Measurements from ENCODE around the gene NIT1. TPM values are rescaled to one million over a fixed set of nuclear protein-coding genes. Genes with fewer than 3 reads are reported as not detected.
"Not testable (repeated sequence)": the region's sequence is repeated elsewhere in the genome, so short reads cannot be mapped to it uniquely, and the experiment has no call there.

NIT1 gene
- polyA plus RNA-seq, 1 donor, result 80.6 TPM

- WGBS (ENCODE audit: insufficient coverage, low lambda C conversion rate), result 100% methylated on average over 1 of the region's 2 CpGs
- H3K36me3 ChIP-seq (ENCODE audit: control insufficient read depth, insufficient read depth, low read length), result peaks cover 8% of the 10 kb centered on the region
- no peak for DNase-seq
- peaks cover 1% of the 10 kb centered on the region for H3K4me1 ChIP-seq (ENCODE audit: control insufficient read depth, insufficient read depth, low read length)
- H3K9me3 ChIP-seq (ENCODE audit: control insufficient read depth, low read depth, low read length), result no peaks in the 10 kb centered on the region
- H3K27me3 ChIP-seq (ENCODE audit: control insufficient read depth, insufficient read depth, low read length), result no peaks in the 10 kb centered on the region
- no peak overlapping the region for H3K27ac ChIP-seq (ENCODE audit: low read length)
- H3K4me3 ChIP-seq (ENCODE audit: low read length), result no peak overlapping the region
These were observed 6.4 kb upstream of the NIT1 start for GRCh38 chr1:161111527-161111926.

- DNase-seq, result no peak
- peaks cover 9% of the 10 kb centered on the region for H3K4me1 ChIP-seq (ENCODE audit: control insufficient read depth, insufficient read depth, low read length)
- no peaks in the 10 kb centered on the region for H3K27me3 ChIP-seq (ENCODE audit: control insufficient read depth, insufficient read depth, low read length)
- peaks cover 8% of the 10 kb centered on the region for H3K36me3 ChIP-seq (ENCODE audit: control insufficient read depth, insufficient read depth, low read length)
- H3K9me3 ChIP-seq (ENCODE audit: control insufficient read depth, low read depth, low read length), result no peaks in the 10 kb centered on the region
- no peak overlapping the region for H3K4me3 ChIP-seq (ENCODE audit: low read length)
- H3K27ac ChIP-seq (ENCODE audit: low read length), result no peak overlapping the region
- WGBS (ENCODE audit: insufficient coverage, low lambda C conversion rate), result no CpG with 5 or more reads among the region's 1 CpG
These were observed 4.0 kb upstream of the NIT1 start for GRCh38 chr1:161113915-161114314.

GRCh38 chr1:161114556-161114955, 3.3 kb upstream of the NIT1 start:
- Histone ChIP-seq H3K27ac (ENCODE audit: low read length) (no peak overlapping the region), H3K4me1 (ENCODE audit: control insufficient read depth, insufficient read depth, low read length) (peaks cover 15% of the 10 kb centered on the region), H3K4me3 (ENCODE audit: low read length) (no peak overlapping the region), H3K36me3 (ENCODE audit: control insufficient read depth, insufficient read depth, low read length) (peaks cover 7% of the 10 kb centered on the region), H3K27me3 (ENCODE audit: control insufficient read depth, insufficient read depth, low read length) (no peaks in the 10 kb centered on the region), H3K9me3 (ENCODE audit: control insufficient read depth, low read depth, low read length) (no peaks in the 10 kb centered on the region)
- no peak for DNase-seq
- WGBS (ENCODE audit: insufficient coverage, low lambda C conversion rate), result no CpG with 5 or more reads among the region's 2 CpGs

GRCh38 chr1:161115132-161115711, 2.7 kb upstream of the NIT1 start:
- no peaks in the 10 kb centered on the region for H3K27me3 ChIP-seq (ENCODE audit: control insufficient read depth, insufficient read depth, low read length)
- H3K4me1 ChIP-seq (ENCODE audit: control insufficient read depth, insufficient read depth, low read length), result peaks cover 20% of the 10 kb centered on the region
- no peak overlapping the region for H3K27ac ChIP-seq (ENCODE audit: low read length)
- peaks cover 8% of the 10 kb centered on the region for H3K36me3 ChIP-seq (ENCODE audit: control insufficient read depth, insufficient read depth, low read length)
- H3K9me3 ChIP-seq (ENCODE audit: control insufficient read depth, low read depth, low read length), result no peaks in the 10 kb centered on the region
- no CpG with 5 or more reads among the region's 12 CpGs for WGBS (ENCODE audit: insufficient coverage, low lambda C conversion rate)
- no peak overlapping the region for H3K4me3 ChIP-seq (ENCODE audit: low read length)
- no peak for DNase-seq

GRCh38 chr1:161115961-161116360, 1.9 kb upstream of the NIT1 start:
- WGBS (ENCODE audit: insufficient coverage, low lambda C conversion rate), result no CpG with 5 or more reads among the region's 6 CpGs
- H3K4me1 ChIP-seq (ENCODE audit: control insufficient read depth, insufficient read depth, low read length), result peaks cover 28% of the 10 kb centered on the region

GRCh38 chr1:161119092-161119903, 1.4 kb downstream of the NIT1 start:
- no peaks in the 10 kb centered on the region for H3K9me3 ChIP-seq (ENCODE audit: control insufficient read depth, low read depth, low read length)
- peaks cover 35% of the 10 kb centered on the region for H3K4me1 ChIP-seq (ENCODE audit: control insufficient read depth, insufficient read depth, low read length)
- WGBS (ENCODE audit: insufficient coverage, low lambda C conversion rate), result no CpG with 5 or more reads among the region's 10 CpGs
- H3K36me3 ChIP-seq (ENCODE audit: control insufficient read depth, insufficient read depth, low read length), result peaks cover 46% of the 10 kb centered on the region
- H3K27ac ChIP-seq (ENCODE audit: low read length), result peak overlapping the region; percentile 98
- DNase-seq, result peak; percentile 90 to 96
- no peaks in the 10 kb centered on the region for H3K27me3 ChIP-seq (ENCODE audit: control insufficient read depth, insufficient read depth, low read length)
- peak overlapping the region; percentile 93 for H3K4me3 ChIP-seq (ENCODE audit: low read length)

More at GRCh38 chr1:161115961-161116360, 1.9 kb upstream of the NIT1 start:
- not testable (repeated sequence) for DNase-seq; H3K27me3 ChIP-seq (ENCODE audit: control insufficient read depth, insufficient read depth, low read length); H3K27ac ChIP-seq (ENCODE audit: low read length); H3K9me3 ChIP-seq (ENCODE audit: control insufficient read depth, low read depth, low read length); H3K4me3 ChIP-seq (ENCODE audit: low read length)
- H3K36me3 ChIP-seq (ENCODE audit: control insufficient read depth, insufficient read depth, low read length), result peaks cover 15% of the 10 kb centered on the region

- Histone ChIP-seq H3K36me3 (ENCODE audit: control insufficient read depth, insufficient read depth, low read length) (peaks cover 54% of the 10 kb centered on the region), H3K27ac (ENCODE audit: low read length) (peak overlapping the region; percentile 98), H3K9me3 (ENCODE audit: control insufficient read depth, low read depth, low read length) (no peaks in the 10 kb centered on the region), H3K27me3 (ENCODE audit: control insufficient read depth, insufficient read depth, low read length) (no peaks in the 10 kb centered on the region), H3K4me3 (ENCODE audit: low read length) (no peak overlapping the region), H3K4me1 (ENCODE audit: control insufficient read depth, insufficient read depth, low read length) (peaks cover 35% of the 10 kb centered on the region)
- no peak for DNase-seq
- WGBS (ENCODE audit: insufficient coverage, low lambda C conversion rate), result no CpG with 5 or more reads among the region's 3 CpGs
These were observed 3.2 kb downstream of the NIT1 start for GRCh38 chr1:161121042-161121650.

- DNase-seq, result no peak
- no peak overlapping the region for H3K27ac ChIP-seq (ENCODE audit: low read length)
- no peak overlapping the region for H3K4me3 ChIP-seq (ENCODE audit: low read length)
- no peaks in the 10 kb centered on the region for H3K9me3 ChIP-seq (ENCODE audit: control insufficient read depth, low read depth, low read length)
- WGBS (ENCODE audit: insufficient coverage, low lambda C conversion rate), result no CpG with 5 or more reads among the region's 4 CpGs
- no peaks in the 10 kb centered on the region for H3K27me3 ChIP-seq (ENCODE audit: control insufficient read depth, insufficient read depth, low read length)
- H3K36me3 ChIP-seq (ENCODE audit: control insufficient read depth, insufficient read depth, low read length), result peaks cover 58% of the 10 kb centered on the region
- H3K4me1 ChIP-seq (ENCODE audit: control insufficient read depth, insufficient read depth, low read length), result peaks cover 30% of the 10 kb centered on the region
These were observed 3.9 kb downstream of the NIT1 start for GRCh38 chr1:161121834-161122233.

GRCh38 chr1:161122967-161123366, 5.1 kb downstream of the NIT1 start:
- no peaks in the 10 kb centered on the region for H3K27me3 ChIP-seq (ENCODE audit: control insufficient read depth, insufficient read depth, low read length)
- peaks cover 29% of the 10 kb centered on the region for H3K4me1 ChIP-seq (ENCODE audit: control insufficient read depth, insufficient read depth, low read length)
- no CpG with 5 or more reads among the region's 6 CpGs for WGBS (ENCODE audit: insufficient coverage, low lambda C conversion rate)
- H3K36me3 ChIP-seq (ENCODE audit: control insufficient read depth, insufficient read depth, low read length), result peaks cover 70% of the 10 kb centered on the region
- H3K9me3 ChIP-seq (ENCODE audit: control insufficient read depth, low read depth, low read length), result no peaks in the 10 kb centered on the region
- no peak for DNase-seq
- H3K27ac ChIP-seq (ENCODE audit: low read length), result no peak overlapping the region
- H3K4me3 ChIP-seq (ENCODE audit: low read length), result no peak overlapping the region

GRCh38 chr1:161127649-161128048, 9.7 kb downstream of the NIT1 start:
- Histone ChIP-seq H3K4me3 (ENCODE audit: low read length) (no peak overlapping the region), H3K4me1 (ENCODE audit: control insufficient read depth, insufficient read depth, low read length) (peaks cover 5% of the 10 kb centered on the region), H3K9me3 (ENCODE audit: control insufficient read depth, low read depth, low read length) (no peaks in the 10 kb centered on the region), H3K27ac (ENCODE audit: low read length) (no peak overlapping the region), H3K36me3 (ENCODE audit: control insufficient read depth, insufficient read depth, low read length) (peaks cover 60% of the 10 kb centered on the region), H3K27me3 (ENCODE audit: control insufficient read depth, insufficient read depth, low read length) (no peaks in the 10 kb centered on the region)
- no peak for DNase-seq
- WGBS (ENCODE audit: insufficient coverage, low lambda C conversion rate), result no CpG with 5 or more reads among the region's 2 CpGs
